Esophagus squamous epithelium (tissue), 5 donors: ENCODE results near the gene LYSMD3. TPM values are rescaled to one million over a fixed set of nuclear protein-coding genes. Genes with fewer than 3 reads are reported as not detected.

ENCODE experiments used
- DNase-seq: peaks from one replicate; lab custom pipeline; 2025; lab: John Stamatoyannopoulos, UW
- H3K27ac ChIP-seq, 4 donors: fragments of 200-600 bp; sonication (generic); one replicate each; pipeline ENCODE4 v1.5.1; 2016 to 2019; ENCODE audit warnings: mild to moderate bottlenecking in 1 of 4
- H3K27me3 ChIP-seq, 4 donors: fragments of 200-600 bp; sonication (generic); 1 replicate in 3 of 4; 2 replicates in 1 of 4; pipeline versions ENCODE4 v1.5.1 to v1.6.0; 2017 to 2021; ENCODE audit warnings: antibody characterized with exemption in 1 of 4
- H3K36me3 ChIP-seq, 3 donors: fragments of 200-600 bp; sonication (generic); one replicate each; pipeline ENCODE4 v1.5.1; 2016 to 2019
- H3K4me1 ChIP-seq, 3 donors: fragments of 200-600 bp; sonication (generic); one replicate each; pipeline ENCODE4 v1.5.1; 2017 to 2019
- H3K4me3 ChIP-seq, 4 donors: fragments of 200-600 bp; sonication (generic); 1 replicate in 3 of 4; 2 replicates in 1 of 4; pipeline ENCODE4 v1.5.1; 2016 to 2019; ENCODE audit warnings: mild to moderate bottlenecking in 2 of 4, moderate library complexity in 1 of 4
- H3K9me3 ChIP-seq, 3 donors: fragments of 200-600 bp; sonication (generic); one replicate each; pipeline ENCODE4 v1.5.1; 2016 to 2019
- CTCF ChIP-seq, 6 experiments: fragments of 450-650 bp in 4 of 6; fragments of 200-600 bp in 2 of 6; sonication (generic) in 2 of 6; IDR thresholded peaks; one replicate each; pipeline ENCODE4 v1.5.1; 2016 to 2019; ENCODE audit warnings: antibody characterized with exemption in 6 of 6, mild to moderate bottlenecking in 4 of 6, moderate library complexity in 4 of 6
- POLR2A ChIP-seq, 4 donors: fragments of 450-650 bp; IDR thresholded peaks; one replicate each; pipeline ENCODE4 v1.6.1; 2017; ENCODE audit warnings: antibody characterized with exemption in 4 of 4, mild to moderate bottlenecking in 4 of 4, moderate library complexity in 3 of 4
- WGBS, 2 donors: methylation state at CpG; one replicate each; pipeline ENCODE4 v1.1.5; 2018; 5-methylcytosine and 5-hydroxymethylcytosine counted together
- intact Hi-C: fragments of 100-400 bp; cut with DNase I; formaldehyde crosslinking; loops from one replicate; pipeline ENCODE4 v1.15.0; 2022
- total RNA-seq, 4 donors: library from RNA; depleted of rRNA; stranded (reverse); fragments of >200 nt; gene quantifications; one replicate each; pipeline ENCODE4 v1.1.0, GENCODE V29; 2016
- donor health status: DM: yes; HTN: yes; CAD: no.

The LYSMD3 gene
- total RNA-seq, 4 donors from 2014 or later: 8.3 to 17.0 (median 14.2) TPM

- Histone ChIP-seq H3K4me1 (peaks cover 0 to 38% (median 20%) of the 10 kb centered on the region in 3 donors), H3K9me3 (no peaks in the 10 kb centered on the region), H3K4me3 (peak overlapping the region; percentile 73 to 94 (median 81)), H3K27ac (peak overlapping the region; percentile 92 to 97 (median 94)), H3K27me3 (peaks cover 0 to 17% (median 0%) of the 10 kb centered on the region in 4 donors), H3K36me3 (peaks cover 0 to 19% (median 0%) of the 10 kb centered on the region in 3 donors)
- no peak for DNase-seq
- intact Hi-C loops: no loop called here
- WGBS, 2 donors: 1 to 2% methylated on average over 17 to 18 of the region's 18 CpGs
- TF ChIP-seq POLR2A (IDR thresholded peaks at IDR 0.05): no peak
- TF ChIP-seq CTCF (IDR thresholded peaks at IDR 0.05): no peak
These were observed 687 bp downstream of the LYSMD3 start for GRCh38 chr5:90528601-90529193.

GRCh38 chr5:90519081-90519480, 10.3 kb downstream of the LYSMD3 start:
- H3K27me3 ChIP-seq: no peaks in the 10 kb centered on the region
- peaks cover 0 to 12% (median 0%) of the 10 kb centered on the region in 3 donors for H3K4me1 ChIP-seq
- DNase-seq: no peak
- intact Hi-C loops: no loop called here
- H3K27ac ChIP-seq: peak overlapping the region in 2 of 4 donors; percentile 31 to 39
- H3K4me3 ChIP-seq: no peak overlapping the region
- TF ChIP-seq CTCF (IDR thresholded peaks at IDR 0.05) (no peak), POLR2A (IDR thresholded peaks at IDR 0.05) (no peak)
- H3K36me3 ChIP-seq: peaks cover 0 to 63% (median 0%) of the 10 kb centered on the region in 3 donors
- 45 to 72% methylated on average over 7 of the region's 7 CpGs for WGBS, 2 donors
- no peaks in the 10 kb centered on the region for H3K9me3 ChIP-seq

- H3K36me3 ChIP-seq: peaks cover 0 to 58% (median 0%) of the 10 kb centered on the region in 3 donors
- H3K4me1 ChIP-seq: peaks cover 0 to 12% (median 0%) of the 10 kb centered on the region in 3 donors
- H3K4me3 ChIP-seq: no peak overlapping the region
- no peak for DNase-seq
- H3K27ac ChIP-seq: peak overlapping the region in 2 of 4 donors; percentile 31 to 39
- TF ChIP-seq CTCF (IDR thresholded peaks at IDR 0.05) (no peak), POLR2A (IDR thresholded peaks at IDR 0.05) (no peak)
- H3K9me3 ChIP-seq: no peaks in the 10 kb centered on the region
- H3K27me3 ChIP-seq: no peaks in the 10 kb centered on the region
- intact Hi-C loops: no loop called here
These were observed 10.7 kb downstream of the LYSMD3 start for GRCh38 chr5:90518661-90519060.

GRCh38 chr5:90514520-90514919, 14.9 kb downstream of the LYSMD3 start:
- no peak for DNase-seq
- intact Hi-C loops: no loop called here
- TF ChIP-seq CTCF (IDR thresholded peaks at IDR 0.05) (no peak), POLR2A (IDR thresholded peaks at IDR 0.05) (no peak)
- Histone ChIP-seq H3K27ac (no peak overlapping the region), H3K9me3 (no peaks in the 10 kb centered on the region), H3K27me3 (no peaks in the 10 kb centered on the region), H3K4me1 (peaks cover 0 to 12% (median 0%) of the 10 kb centered on the region in 3 donors), H3K4me3 (no peak overlapping the region), H3K36me3 (peaks cover 0 to 19% (median 0%) of the 10 kb centered on the region in 3 donors)
- 62 to 72% methylated on average over 2 to 3 of the region's 3 CpGs for WGBS, 2 donors

- Histone ChIP-seq H3K27me3 (no peaks in the 10 kb centered on the region), H3K36me3 (peaks cover 0 to 5% (median 0%) of the 10 kb centered on the region in 3 donors), H3K9me3 (no peaks in the 10 kb centered on the region), H3K4me3 (no peak overlapping the region), H3K27ac (no peak overlapping the region), H3K4me1 (no peaks in the 10 kb centered on the region)
- DNase-seq: no peak
- TF ChIP-seq CTCF (IDR thresholded peaks at IDR 0.05): no peak
- TF ChIP-seq POLR2A (IDR thresholded peaks at IDR 0.05): no peak
- intact Hi-C loops: no loop called here
- WGBS, 2 donors: 90 to 100% methylated on average over 1 of the region's 1 CpG
These were observed 18.9 kb downstream of the LYSMD3 start for GRCh38 chr5:90510438-90510837.
